Activated CD8-positive, alpha-beta T cell treated with anti-CD3 and anti-CD28 coated beads for 36 hours (primary cell): ENCODE measurements around the gene OSTF1. TPM values are rescaled to one million over a fixed set of nuclear protein-coding genes. Genes with fewer than 3 reads are reported as not detected.

Experiments
- ATAC-seq: fragments of 200-7000 bp; cut with Tn5 transposase; one replicate; pipeline ENCODE4 v1.10.0; 2021; ENCODE audit warnings: mild to moderate bottlenecking, moderate library complexity
- CTCF ChIA-PET: fragments of 350-600 bp; sonication (Branson Sonifier 250); formaldehyde crosslinking; loops from one replicate; lab custom pipeline; 2021; ENCODE audit warnings: antibody characterized with exemption; lab: Charles Lee
- POLR2A ChIA-PET: fragments of 350-600 bp; sonication (Branson Sonifier 250); formaldehyde crosslinking; loops from one replicate; lab custom pipeline; 2021; ENCODE audit warnings: antibody characterized with exemption; lab: Charles Lee
- DNase-seq: peaks from one replicate; pipeline ENCODE4 v3.0.0-alpha.2; 2020
- H3K27ac Mint-ChIP-seq: one replicate; pipeline ENCODE4 v1.8.0; 2021; ENCODE audit warnings: mild to moderate bottlenecking, mixed read lengths
- H3K27me3 Mint-ChIP-seq: one replicate; pipeline ENCODE4 v1.8.0; 2021; ENCODE audit warnings: mixed read lengths
- H3K36me3 Mint-ChIP-seq: one replicate; pipeline ENCODE4 v1.8.0; 2021; ENCODE audit warnings: low read depth, mixed read lengths
- H3K4me1 Mint-ChIP-seq: one replicate; pipeline ENCODE4 v1.8.0; 2021; ENCODE audit warnings: low read depth, mixed read lengths
- H3K4me3 Mint-ChIP-seq: one replicate; pipeline ENCODE4 v1.8.0; 2021; ENCODE audit warnings: mild to moderate bottlenecking, moderate library complexity, mixed read lengths
- H3K9me3 Mint-ChIP-seq: one replicate; pipeline ENCODE4 v1.8.0; 2021; ENCODE audit warnings: mixed read lengths
- CTCF ChIP-seq: fragments of 200-600 bp; IDR thresholded peaks from one replicate; pipeline ENCODE4 v1.8.0; 2022; ENCODE audit warnings: antibody characterized with exemption, mild to moderate bottlenecking
- intact Hi-C: fragments of 100-400 bp; cut with micrococcal nuclease; formaldehyde crosslinking; loops from one replicate; pipeline ENCODE4 v1.10.0; 2022
- total RNA-seq, 2 experiments: library from RNA; stranded (reverse); gene quantifications; one replicate each; pipeline ENCODE4 v1.2.3, GENCODE V29; 2021

OSTF1 gene
- total RNA-seq, 2 experiments from 2014 or later, result 52.2 to 55.3 TPM

GRCh38 chr9:75061169-75061568 is 27.1 kb upstream of the OSTF1 start:
- DNase-seq (no peak), ATAC-seq (no peak)
- no peak overlapping the region for H3K27ac Mint-ChIP-seq
- intact Hi-C loops, result no loop called here
- no peak overlapping the region for H3K4me3 Mint-ChIP-seq
- H3K36me3 Mint-ChIP-seq, result peaks cover 11% of the 10 kb centered on the region
- POLR2A ChIA-PET, result no interaction called here
- peaks cover 2% of the 10 kb centered on the region for H3K9me3 Mint-ChIP-seq
- H3K4me1 Mint-ChIP-seq, result peaks cover 3% of the 10 kb centered on the region
- no peaks in the 10 kb centered on the region for H3K27me3 Mint-ChIP-seq
- no peak for TF ChIP-seq CTCF
- CTCF ChIA-PET, result interaction anchor here (1.0 kb wide), 2 partner anchors 11 to 17 kb away, joined by 3 read pairs; no protein-coding TSS in a partner anchor

DNA sequence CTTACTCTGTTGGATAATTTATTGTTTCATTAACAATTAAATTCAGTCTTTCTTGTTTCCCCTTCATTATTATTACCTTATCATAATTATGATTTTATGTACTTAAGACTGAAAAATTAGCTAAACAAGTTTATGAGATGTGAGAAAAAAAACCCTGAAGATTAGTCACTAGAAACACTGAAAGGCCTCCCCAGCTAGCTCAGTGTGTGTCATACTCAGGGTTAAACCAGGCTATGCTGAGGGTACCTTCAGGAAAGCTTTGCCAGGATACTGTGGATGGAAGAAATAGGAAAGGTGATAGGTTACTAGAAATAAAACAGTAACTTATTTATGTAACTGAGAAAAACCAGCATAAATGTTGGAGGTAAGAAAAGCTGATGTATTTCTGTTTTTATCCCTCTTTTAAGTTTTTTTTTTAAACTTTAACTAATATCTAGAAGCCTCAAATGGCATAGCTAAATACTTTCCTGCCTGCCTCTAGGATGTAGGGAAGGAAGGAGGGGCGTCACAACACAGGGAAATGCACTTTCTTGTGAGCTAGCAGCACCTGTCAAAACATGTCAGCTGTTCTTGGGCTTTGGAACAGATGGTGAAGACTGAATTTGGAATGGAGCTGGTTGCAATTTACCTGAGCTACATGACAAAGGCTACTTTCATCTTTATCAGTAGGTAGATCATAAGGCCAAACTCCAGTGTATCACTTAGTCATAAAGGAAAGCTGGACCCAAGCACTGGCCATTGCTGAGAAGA is 24.6 kb upstream of the OSTF1 start:
- H3K4me3 Mint-ChIP-seq, result no peak overlapping the region
- POLR2A ChIA-PET, result interaction anchor here (0.6 kb wide), 1 partner anchor 29 kb away, joined by 3 read pairs; no protein-coding TSS in a partner anchor
- CTCF ChIA-PET, result interaction anchor here (0.9 to 2.1 kb wide), 6 partner anchors 14 to 292 kb away, joined by 3 to 6 read pairs (median 4); no protein-coding TSS in a partner anchor
- TF ChIP-seq CTCF, result no peak
- ATAC-seq (no peak), DNase-seq (no peak)
- peaks cover 11% of the 10 kb centered on the region for H3K36me3 Mint-ChIP-seq
- no peaks in the 10 kb centered on the region for H3K27me3 Mint-ChIP-seq
- peaks cover 2% of the 10 kb centered on the region for H3K9me3 Mint-ChIP-seq
- intact Hi-C loops, result no loop called here
- H3K27ac Mint-ChIP-seq, result no peak overlapping the region
- H3K4me1 Mint-ChIP-seq, result peaks cover 3% of the 10 kb centered on the region

- peaks cover 4% of the 10 kb centered on the region for H3K4me1 Mint-ChIP-seq
- no peaks in the 10 kb centered on the region for H3K27me3 Mint-ChIP-seq
- peaks cover 11% of the 10 kb centered on the region for H3K36me3 Mint-ChIP-seq
- ChIA-PET POLR2A (no interaction called here), CTCF (interaction anchor here (0.8 to 2.1 kb wide), 7 partner anchors 11 to 292 kb away, joined by 3 to 6 read pairs (median 3); no protein-coding TSS in a partner anchor)
- H3K4me3 Mint-ChIP-seq, result no peak overlapping the region
- DNase-seq (no peak), ATAC-seq (no peak)
- H3K9me3 Mint-ChIP-seq, result no peaks in the 10 kb centered on the region
- intact Hi-C loops, result no loop called here
- no peak overlapping the region for H3K27ac Mint-ChIP-seq
- no peak for TF ChIP-seq CTCF
Measured at GRCh38 chr9:75064307-75065025, 23.8 kb upstream of the OSTF1 start.

GRCh38 chr9:75065510-75065909 is 22.8 kb upstream of the OSTF1 start:
- POLR2A ChIA-PET, result no interaction called here
- Mint-ChIP-seq H3K27me3 (no peaks in the 10 kb centered on the region), H3K4me1 (peaks cover 9% of the 10 kb centered on the region), H3K4me3 (no peak overlapping the region), H3K36me3 (peaks cover 7% of the 10 kb centered on the region), H3K9me3 (no peaks in the 10 kb centered on the region), H3K27ac (no peak overlapping the region)
- no peak for TF ChIP-seq CTCF
- CTCF ChIA-PET, result interaction anchor here (1.1 to 2.0 kb wide), 3 partner anchors 10 to 292 kb away, joined by 3 to 7 read pairs (median 6); no protein-coding TSS in a partner anchor
- DNase-seq (no peak), ATAC-seq (no peak)
- intact Hi-C loops, result no loop called here
